H9 (cell line): ENCODE data around the gene COL18A1. TPM values are rescaled to one million over a fixed set of nuclear protein-coding genes. Genes with fewer than 3 reads are reported as not detected.

ENCODE experiments used
- DNase-seq: peaks from one replicate; pipeline ENCODE4 v3.0.0-alpha.2; 2017
- H2AFZ ChIP-seq: one replicate; pipeline ENCODE4 v1.6.1; 2013; ENCODE audit warnings: mild to moderate bottlenecking, low read length, control low read depth, moderate library complexity
- H2AK5ac ChIP-seq: 2 replicates; pipeline ENCODE4 v1.6.1; 2013; ENCODE audit warnings: low read length, control low read depth, mixed read lengths; ENCODE audit not compliant: insufficient read length
- H2BK120ac ChIP-seq: one replicate; pipeline ENCODE4 v1.6.1; 2013; ENCODE audit warnings: low read depth, mild to moderate bottlenecking, low read length, control low read depth, inconsistent platforms; ENCODE audit not compliant: poor library complexity, severe bottlenecking
- H2BK12ac ChIP-seq: 2 replicates; pipeline ENCODE4 v1.6.1; 2013; ENCODE audit warnings: low read length, control low read depth, mixed read lengths, low read depth; ENCODE audit not compliant: insufficient read length
- H2BK15ac ChIP-seq: 2 replicates; pipeline ENCODE4 v1.6.1; 2013; ENCODE audit warnings: low read depth, low read length, control low read depth
- H2BK20ac ChIP-seq: one replicate; pipeline ENCODE4 v1.6.1; 2013; ENCODE audit warnings: low read depth, mild to moderate bottlenecking, low read length, control low read depth, inconsistent platforms; ENCODE audit not compliant: poor library complexity, severe bottlenecking
- H2BK5ac ChIP-seq: 2 replicates; pipeline ENCODE4 v1.6.1; 2013; ENCODE audit warnings: low read length, control low read depth, mixed read lengths; ENCODE audit not compliant: insufficient read length
- H3K14ac ChIP-seq: 2 replicates; pipeline ENCODE4 v1.6.1; 2013; ENCODE audit warnings: low read length, control low read depth; ENCODE audit not compliant: insufficient read depth
- H3K18ac ChIP-seq: 2 replicates; pipeline ENCODE4 v1.6.1; 2013; ENCODE audit warnings: low read depth, mild to moderate bottlenecking, mixed read lengths, low read length, control low read depth; ENCODE audit not compliant: insufficient read length
- H3K23ac ChIP-seq: 2 replicates; pipeline ENCODE4 v1.6.1; 2013; ENCODE audit warnings: low read length, control low read depth, mixed read lengths, low read depth; ENCODE audit not compliant: insufficient read length
- H3K23me2 ChIP-seq: 2 replicates; pipeline ENCODE4 v1.6.1; 2013; ENCODE audit warnings: low read depth, mild to moderate bottlenecking, mixed read lengths, low read length, control low read depth; ENCODE audit not compliant: insufficient read length, poor library complexity, severe bottlenecking
- H3K27ac ChIP-seq: 2 replicates; pipeline ENCODE4 v1.5.1; 2013; ENCODE audit warnings: low read length, control low read depth, mixed read lengths, low read depth; ENCODE audit not compliant: insufficient read length
- H3K27me3 ChIP-seq: 2 replicates; pipeline ENCODE4 v1.6.1; 2013; ENCODE audit warnings: low read length, control low read depth, inconsistent platforms; ENCODE audit not compliant: insufficient read depth
- H3K4ac ChIP-seq: 2 replicates; pipeline ENCODE4 v1.6.1; 2013; ENCODE audit warnings: low read depth, mild to moderate bottlenecking, control low read depth, inconsistent platforms, low read length, moderate library complexity
- H3K4me1 ChIP-seq: 2 replicates; pipeline ENCODE4 v1.6.1; 2013; ENCODE audit warnings: low read length, control low read depth, inconsistent platforms; ENCODE audit not compliant: insufficient read depth
- H3K4me2 ChIP-seq: 2 replicates; pipeline ENCODE4 v1.6.1; 2013; ENCODE audit warnings: low read length, control low read depth, mixed read lengths; ENCODE audit not compliant: insufficient read length, insufficient read depth
- H3K56ac ChIP-seq: 2 replicates; pipeline ENCODE4 v1.6.1; 2013; ENCODE audit warnings: low read depth, mild to moderate bottlenecking, mixed read lengths, low read length, control low read depth; ENCODE audit not compliant: insufficient read length
- H3K79me1 ChIP-seq: 2 replicates; pipeline ENCODE4 v1.6.1; 2013; ENCODE audit warnings: low read depth, mild to moderate bottlenecking, moderate library complexity, low read length, control low read depth, inconsistent platforms; ENCODE audit not compliant: insufficient read depth, poor library complexity, severe bottlenecking
- H3K79me2 ChIP-seq: 2 replicates; pipeline ENCODE4 v1.6.1; 2013; ENCODE audit warnings: low read length, control low read depth, inconsistent platforms; ENCODE audit not compliant: insufficient read depth
- H3K9ac ChIP-seq: 2 replicates; pipeline ENCODE4 v1.6.1; 2013; ENCODE audit warnings: low read length, control low read depth, mixed read lengths; ENCODE audit not compliant: insufficient read length; ENCODE audit errors: extremely low read depth
- H3K9me3 ChIP-seq: one replicate; pipeline ENCODE4 v1.6.1; 2013; ENCODE audit warnings: low read depth, low read length, inconsistent platforms; ENCODE audit not compliant: control insufficient read depth
- H3T11ph ChIP-seq: one replicate; pipeline ENCODE4 v1.6.1; 2013; ENCODE audit warnings: mild to moderate bottlenecking, low read length, control low read depth, inconsistent platforms
- H4K20me1 ChIP-seq: one replicate; pipeline ENCODE4 v1.6.1; 2013; ENCODE audit not compliant: control insufficient read depth, insufficient read length, insufficient read depth
- H4K5ac ChIP-seq: 2 replicates; pipeline ENCODE4 v1.6.1; 2013; ENCODE audit warnings: low read depth, mild to moderate bottlenecking, mixed read lengths, low read length, control low read depth; ENCODE audit not compliant: insufficient read length
- H4K8ac ChIP-seq: replicated peaks from 2 replicates; pipeline ENCODE4 v1.6.1; 2013; ENCODE audit warnings: low read length, control low read depth, mixed read lengths, low read depth; ENCODE audit not compliant: insufficient read length
- H4K91ac ChIP-seq: 2 replicates; pipeline ENCODE4 v1.6.1; 2013; ENCODE audit warnings: low read depth, mild to moderate bottlenecking, moderate library complexity, mixed read lengths, low read length, control low read depth; ENCODE audit not compliant: insufficient read length
- H3K27ac Mint-ChIP-seq, 3 experiments: 2 replicates in 2 of 3; 3 replicates in 1 of 3; pipeline ENCODE4 v1.8.0; 2020 to 2021; ENCODE audit warnings: mixed read lengths in 3 of 3, mild to moderate bottlenecking in 1 of 3, moderate library complexity in 1 of 3
- H3K27me3 Mint-ChIP-seq: 2 replicates; pipeline ENCODE4 v1.8.0; 2021; ENCODE audit warnings: low read depth, mild to moderate bottlenecking, moderate library complexity, mixed read lengths
- H3K36me3 Mint-ChIP-seq, 3 experiments: 2 replicates in 2 of 3; 3 replicates in 1 of 3; pipeline ENCODE4 v1.8.0; 2020 to 2021; ENCODE audit warnings: low read depth in 3 of 3, mixed read lengths in 3 of 3; ENCODE audit not compliant: insufficient read depth in 1 of 3
- H3K4me1 Mint-ChIP-seq, 2 experiments: 2 replicates each; pipeline ENCODE4 v1.8.0; 2020; ENCODE audit warnings: mixed read lengths in 2 of 2
- H3K4me3 Mint-ChIP-seq, 2 experiments: 2 replicates in 1 of 2; 3 replicates in 1 of 2; pipeline ENCODE4 v1.8.0; 2020 to 2021; ENCODE audit warnings: mild to moderate bottlenecking in 2 of 2, mixed read lengths in 2 of 2, moderate library complexity in 1 of 2
- H3K9me3 Mint-ChIP-seq, 2 experiments: 2 replicates in 1 of 2; 3 replicates in 1 of 2; pipeline ENCODE4 v1.8.0; 2020; ENCODE audit warnings: mild to moderate bottlenecking in 2 of 2, mixed read lengths in 2 of 2, moderate library complexity in 1 of 2
- WGBS: extraction: QIAGEN DNeasy Blood & Tissue Kit; methylation state at CpG from one replicate; pipeline ENCODE4 v1.1.7; 2013; ENCODE audit warnings: missing lambda C conversion rate, low lambda C conversion rate, mixed read lengths; ENCODE audit not compliant: insufficient read length; ENCODE audit errors: extremely low coverage; 5-methylcytosine and 5-hydroxymethylcytosine counted together
- total RNA-seq: library from RNA; stranded (reverse); gene quantifications from 2 replicates; pipeline ENCODE4 v1.2.1, GENCODE V29; 2021
- TF ChIP-seq, protein P1 (sequence below): fragments of 200-600 bp; sonication (generic); conservative IDR thresholded peaks from 3 replicates; pipeline ENCODE4 v1.8.0; 2021; ENCODE audit warnings: antibody characterized with exemption, mild to moderate bottlenecking

COL18A1 gene
- total RNA-seq, 1 experiment from 2014 or later: 232 TPM

- Histone ChIP-seq H4K20me1 (no peaks in the 10 kb centered on the region), H3K4ac (no peak overlapping the region), H3K4me1 (peaks cover 2% of the 10 kb centered on the region; the same call in 1 of the 2 replicates), H3K27ac (no peak overlapping the region), H2BK120ac (no peak overlapping the region), H2BK20ac (no peak overlapping the region), H3K27me3 (no peaks in the 10 kb centered on the region), H3K9ac (no peak overlapping the region), H3K4me2 (no peak overlapping the region), H3K79me1 (no peaks in the 10 kb centered on the region), H2AK5ac (no peak overlapping the region), H4K8ac (no peak overlapping the region), H3K23ac (no peak overlapping the region), H3K18ac (no peak overlapping the region), H3K23me2 (no peaks in the 10 kb centered on the region), H2BK15ac (no peak overlapping the region), H3K56ac (no peak overlapping the region), H3T11ph (no peak overlapping the region), H2AFZ (no peak overlapping the region), H3K9me3 (no peaks in the 10 kb centered on the region), H2BK12ac (no peak overlapping the region), H4K91ac (no peak overlapping the region), H3K14ac (no peak overlapping the region), H2BK5ac (no peak overlapping the region), H3K79me2 (no peaks in the 10 kb centered on the region), H4K5ac (no peak overlapping the region)
- Mint-ChIP-seq H3K4me3 (no peak overlapping the region), H3K4me1 (peaks cover 24 to 32% of the 10 kb centered on the region in 2 experiments), H3K27ac (no peak overlapping the region), H3K27me3 (peaks cover 20% of the 10 kb centered on the region), H3K36me3 (no peaks in the 10 kb centered on the region), H3K9me3 (no peaks in the 10 kb centered on the region)
- DNase-seq: no peak
- TF ChIP-seq, protein P1, sequence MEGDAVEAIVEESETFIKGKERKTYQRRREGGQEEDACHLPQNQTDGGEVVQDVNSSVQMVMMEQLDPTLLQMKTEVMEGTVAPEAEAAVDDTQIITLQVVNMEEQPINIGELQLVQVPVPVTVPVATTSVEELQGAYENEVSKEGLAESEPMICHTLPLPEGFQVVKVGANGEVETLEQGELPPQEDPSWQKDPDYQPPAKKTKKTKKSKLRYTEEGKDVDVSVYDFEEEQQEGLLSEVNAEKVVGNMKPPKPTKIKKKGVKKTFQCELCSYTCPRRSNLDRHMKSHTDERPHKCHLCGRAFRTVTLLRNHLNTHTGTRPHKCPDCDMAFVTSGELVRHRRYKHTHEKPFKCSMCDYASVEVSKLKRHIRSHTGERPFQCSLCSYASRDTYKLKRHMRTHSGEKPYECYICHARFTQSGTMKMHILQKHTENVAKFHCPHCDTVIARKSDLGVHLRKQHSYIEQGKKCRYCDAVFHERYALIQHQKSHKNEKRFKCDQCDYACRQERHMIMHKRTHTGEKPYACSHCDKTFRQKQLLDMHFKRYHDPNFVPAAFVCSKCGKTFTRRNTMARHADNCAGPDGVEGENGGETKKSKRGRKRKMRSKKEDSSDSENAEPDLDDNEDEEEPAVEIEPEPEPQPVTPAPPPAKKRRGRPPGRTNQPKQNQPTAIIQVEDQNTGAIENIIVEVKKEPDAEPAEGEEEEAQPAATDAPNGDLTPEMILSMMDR: no peak
- no CpG with 5 or more reads among the region's 34 CpGs for WGBS
Observed at GRCh38 chr21:45555251-45555556, 150.2 kb downstream of the COL18A1 start.
